Measurements from ENCODE around the gene NSUN4. TPM values are rescaled to one million over a fixed set of nuclear protein-coding genes. Genes with fewer than 3 reads are reported as not detected.

NSUN4 gene
- total and polyA plus RNA-seq, 2 of the 13 experiments (the other 11 are each of a cell fraction or from before 2014, with no cell fraction given), result 21.5 to 23.5 TPM

GRCh38 chr1:46301406-46301807 is 39.2 kb upstream of the NSUN4 start:
- in situ Hi-C loops (cut with HindIII; ENCODE audit: extremely low pct_ligation_motif_present, low pct_unique_long_range_greater_than_20kb), result no loop called here
- Histone ChIP-seq H3K27ac (ENCODE audit: extremely low read length, insufficient read depth, low read length) (peak overlapping the region; percentile 96), H2AFZ (ENCODE audit: low read length) (no peak overlapping the region), H3K27me3 (ENCODE audit: control insufficient read depth in 1 of 2, insufficient read depth in 2 of 2, low read length in 2 of 2) (peaks cover 0 to 4% of the 10 kb centered on the region in 2 experiments; a peak in 1 of 5 replicates), H3K79me2 (ENCODE audit: insufficient read depth, low read length) (peaks cover 80% of the 10 kb centered on the region), H4K20me1 (ENCODE audit: insufficient read depth, low read length) (peaks cover 14% of the 10 kb centered on the region), H3K9me3 (ENCODE audit: low read length) (no peaks in the 10 kb centered on the region), H3K4me3 (replicated peaks in 1 of 3; ENCODE audit: insufficient read depth in 1 of 3, low read depth in 2 of 3, low read length in 3 of 3) (peak overlapping the region; percentile 93 to 100 (median 96)), H3K36me3 (replicated peaks in 1 of 2; ENCODE audit: control insufficient read depth in 1 of 2, insufficient read depth in 2 of 2, low read length in 2 of 2) (peaks cover 8 to 25% of the 10 kb centered on the region in 2 experiments), H3K9ac (ENCODE audit: insufficient read depth, low read depth, low read length) (peak overlapping the region; percentile 99), H3K4me1 (ENCODE audit: insufficient read depth, low read length) (peaks cover 34% of the 10 kb centered on the region), H3K4me2 (ENCODE audit: low read depth, low read length) (peak overlapping the region; percentile 89)
- ATAC-seq (peak; percentile 19), FAIRE-seq (no peak), DNase-seq (ENCODE audit: low spot score) (no peak)
- ChIA-PET CTCF (ENCODE audit: low intra/inter-chr PET ratio, low total read pairs) (interaction anchor here (1.2 kb wide), 1 partner anchor 47 kb away, joined by 3 read pairs; no protein-coding TSS in a partner anchor), POLR2A (no interaction called here)
- intact Hi-C loops (cut with micrococcal nuclease; ENCODE audit: unreplicated experiment), result loop anchor here (5.0 kb wide), 1 partner anchor 54 kb away; the partner anchor contains the start of gene RAD54L
- no TSS peak for BruUV-seq (replicated peaks)
- WGBS (ENCODE audit: low lambda C conversion rate), result under 1% methylated on average over 14 of the region's 17 CpGs
- TF ChIP-seq ZNF709 (CRISPR knock-in tag; IDR thresholded peaks at IDR 0.05) (peak; percentile 54; the same call in 1 of the 2 replicates), AHDC1 (CRISPR knock-in tag; IDR thresholded peaks at IDR 0.05; ENCODE audit: borderline replicate concordance) (no peak), FOXM1 (CRISPR knock-in tag; IDR thresholded peaks at IDR 0.05) (no peak), MEF2D (CRISPR knock-in tag; IDR thresholded peaks at IDR 0.05) (0 out of 2 replicates have a peak, but pooled peaks have one; percentile 38), ZNF549 (CRISPR knock-in tag; IDR thresholded peaks at IDR 0.05) (no peak), ZBTB21 (CRISPR knock-in tag; IDR thresholded peaks at IDR 0.05) (no peak), ZBTB2 (CRISPR knock-in tag; IDR thresholded peaks at IDR 0.05; ENCODE audit: low read depth) (no peak), ZFYVE20 (CRISPR knock-in tag; IDR thresholded peaks at IDR 0.05; ENCODE audit: borderline replicate concordance, low read depth) (no peak), ZNF781 (CRISPR knock-in tag; IDR thresholded peaks at IDR 0.05; ENCODE audit: borderline replicate concordance, not compliant biosample characterization) (no peak), NFYB (CRISPR knock-in tag; IDR thresholded peaks at IDR 0.05) (no peak), THAP7 (CRISPR knock-in tag; IDR thresholded peaks at IDR 0.05) (no peak; the same call in 1 of the 2 replicates), RFX3 (CRISPR knock-in tag; IDR thresholded peaks at IDR 0.05) (no peak), BRF2 (CRISPR knock-in tag; IDR thresholded peaks at IDR 0.05) (no peak)

Data from HepG2 (cell line).